Trophoblast cell (in vitro differentiated cells and primary cell): ENCODE data around the gene TBL1X.

Experiments
- DNase-seq, 2 donors: peaks; one replicate each; pipeline ENCODE4 v3.0.0-alpha.2; 2016
- H2AFZ ChIP-seq: 2 replicates; pipeline ENCODE4 v1.6.1; 2013; ENCODE audit warnings: low read length, moderate library complexity, mild to moderate bottlenecking; ENCODE audit not compliant: insufficient read depth, poor library complexity
- H2AK5ac ChIP-seq: 2 replicates; pipeline ENCODE4 v1.6.1; 2013; ENCODE audit warnings: mild to moderate bottlenecking, low read length
- H2BK120ac ChIP-seq: 2 replicates; pipeline ENCODE4 v1.6.1; 2013; ENCODE audit warnings: low read length, mild to moderate bottlenecking, moderate library complexity; ENCODE audit not compliant: insufficient read depth, poor library complexity
- H2BK12ac ChIP-seq: 2 replicates; pipeline ENCODE4 v1.6.1; 2013; ENCODE audit warnings: mild to moderate bottlenecking, low read length, moderate library complexity
- H2BK5ac ChIP-seq: 2 replicates; pipeline ENCODE4 v1.6.1; 2013; ENCODE audit warnings: low read length, low read depth, moderate library complexity, mild to moderate bottlenecking; ENCODE audit not compliant: poor library complexity
- H3K14ac ChIP-seq: 2 replicates; pipeline ENCODE4 v1.6.1; 2013; ENCODE audit warnings: mild to moderate bottlenecking, low read length
- H3K18ac ChIP-seq: 2 replicates; pipeline ENCODE4 v1.6.1; 2013; ENCODE audit warnings: mild to moderate bottlenecking, low read length
- H3K23ac ChIP-seq: 2 replicates; pipeline ENCODE4 v1.6.1; 2013; ENCODE audit warnings: low read length
- H3K27ac ChIP-seq: 2 replicates; pipeline ENCODE4 v1.5.1; 2013; ENCODE audit warnings: low read depth, mild to moderate bottlenecking, inconsistent platforms, low read length, moderate library complexity
- H3K27me3 ChIP-seq: 2 replicates; pipeline ENCODE4 v1.6.1; 2013; ENCODE audit warnings: inconsistent platforms, mild to moderate bottlenecking, low read length, moderate library complexity; ENCODE audit not compliant: insufficient read depth
- H3K36me3 ChIP-seq, 2 experiments: 1 replicate in 1 of 2; 2 replicates in 1 of 2; pipeline ENCODE4 v1.6.1; 2013; ENCODE audit warnings: low read length in 2 of 2, mild to moderate bottlenecking in 2 of 2, moderate library complexity in 1 of 2; ENCODE audit not compliant: insufficient read depth in 2 of 2, control insufficient read depth in 1 of 2
- H3K4ac ChIP-seq: 2 replicates; pipeline ENCODE4 v1.6.1; 2013; ENCODE audit warnings: low read depth, mild to moderate bottlenecking, low read length, moderate library complexity
- H3K4me1 ChIP-seq, 2 experiments: 1 replicate in 1 of 2; 2 replicates in 1 of 2; pipeline ENCODE4 v1.6.1; 2013; ENCODE audit warnings: low read length in 2 of 2, mild to moderate bottlenecking in 2 of 2, moderate library complexity in 1 of 2; ENCODE audit not compliant: insufficient read depth in 2 of 2, control insufficient read depth in 1 of 2
- H3K4me2 ChIP-seq: 2 replicates; pipeline ENCODE4 v1.6.1; 2013; ENCODE audit warnings: inconsistent platforms, mild to moderate bottlenecking, low read length, moderate library complexity
- H3K4me3 ChIP-seq: 2 replicates; pipeline ENCODE4 v1.5.1; 2013; ENCODE audit warnings: mild to moderate bottlenecking, low read depth, low read length, inconsistent platforms
- H3K79me1 ChIP-seq: one replicate; pipeline ENCODE4 v1.6.1; 2013; ENCODE audit warnings: low read length
- H3K79me2 ChIP-seq: 2 replicates; pipeline ENCODE4 v1.6.1; 2013; ENCODE audit warnings: low read length, mild to moderate bottlenecking; ENCODE audit not compliant: control insufficient read depth, insufficient read depth, poor library complexity
- H3K9ac ChIP-seq: 2 replicates; pipeline ENCODE4 v1.6.1; 2013; ENCODE audit warnings: mild to moderate bottlenecking, low read length
- H3K9me3 ChIP-seq: 2 replicates; pipeline ENCODE4 v1.6.1; 2013; ENCODE audit warnings: low read depth, mild to moderate bottlenecking, control low read depth, inconsistent platforms, low read length; ENCODE audit not compliant: insufficient read depth
- H4K12ac ChIP-seq: 2 replicates; pipeline ENCODE4 v1.6.1; 2013; ENCODE audit warnings: low read depth, mild to moderate bottlenecking, low read length, moderate library complexity
- H4K8ac ChIP-seq: 2 replicates; pipeline ENCODE4 v1.6.1; 2013; ENCODE audit warnings: low read depth, mild to moderate bottlenecking, low read length, moderate library complexity
- H4K91ac ChIP-seq: one replicate; pipeline ENCODE4 v1.6.1; 2013; ENCODE audit warnings: low read depth, mild to moderate bottlenecking, low read length, moderate library complexity
- WGBS: extraction: QIAGEN DNeasy Blood & Tissue Kit; methylation state at CpG from one replicate; pipeline ENCODE4 v1.1.7; 2013; ENCODE audit warnings: missing lambda C conversion rate; ENCODE audit not compliant: insufficient read length, insufficient coverage; ENCODE audit errors: extremely low coverage; 5-methylcytosine and 5-hydroxymethylcytosine counted together

TBL1X gene

DNA sequence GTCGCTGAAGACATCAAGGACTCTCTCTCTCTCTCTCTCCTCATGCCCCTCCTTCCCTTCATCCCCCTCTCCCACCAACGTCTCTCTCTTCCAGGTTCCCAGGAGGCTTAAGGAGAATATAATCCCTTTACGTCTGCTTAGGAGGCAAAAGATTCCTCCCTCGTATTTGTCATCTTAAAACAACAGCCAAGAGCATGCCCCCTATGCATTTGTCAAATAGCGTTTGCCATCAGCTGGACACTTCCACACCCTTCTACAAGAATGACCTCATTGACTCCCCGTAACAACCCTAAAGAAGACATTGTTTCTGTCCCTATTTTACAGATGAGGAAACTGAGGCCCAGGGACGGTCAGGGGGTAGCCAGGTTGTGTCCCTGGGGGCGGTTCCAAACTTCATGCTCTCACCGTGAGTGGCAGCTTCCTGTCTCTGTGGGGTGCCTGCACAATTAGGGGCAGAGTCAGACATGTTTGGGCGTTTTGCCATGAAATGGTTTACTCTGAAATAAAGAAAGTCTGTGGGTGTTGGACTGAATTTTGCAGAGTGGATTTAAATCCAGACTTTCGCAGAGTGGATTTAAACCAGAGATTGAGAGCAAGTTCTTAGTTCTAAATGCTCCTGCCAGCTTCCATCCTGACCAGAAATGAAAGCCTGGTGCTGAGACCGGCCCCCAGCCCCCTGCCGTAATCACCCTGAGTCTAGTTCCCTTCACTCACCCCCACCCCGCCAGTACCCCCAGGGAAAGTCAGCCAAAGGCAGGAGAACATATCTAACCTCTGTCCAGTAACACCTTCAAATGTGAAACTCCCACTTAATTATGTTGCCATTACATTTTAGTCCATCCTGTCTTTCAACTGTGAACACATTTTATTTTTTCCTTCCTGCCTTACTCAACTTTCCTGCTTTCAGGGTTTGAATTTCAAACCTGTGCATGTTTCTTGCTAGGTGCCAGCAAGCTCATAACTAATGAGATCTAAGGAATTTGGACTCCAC lies 44.3 kb upstream of the TBL1X start:
- WGBS: no CpG with 5 or more reads among the region's 14 CpGs

DNA sequence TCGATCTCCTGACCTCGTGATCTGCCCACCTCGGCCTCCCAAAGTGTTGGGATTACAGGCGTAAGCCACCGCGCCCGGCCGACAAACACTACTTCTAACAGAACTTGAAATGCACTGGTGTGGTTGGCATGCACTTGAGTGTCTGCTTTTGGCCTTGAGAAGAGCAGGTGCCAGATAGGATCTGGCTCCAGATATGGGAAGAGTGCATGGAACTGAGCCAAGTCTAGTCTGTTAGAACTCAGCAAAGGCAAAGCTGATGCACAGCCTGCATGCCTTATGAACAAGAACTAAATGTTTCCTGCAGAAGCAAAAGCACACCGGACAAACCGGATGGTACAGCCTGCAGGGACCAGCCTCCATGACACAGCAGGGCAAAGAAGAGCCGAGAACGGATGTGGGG lies 35.1 kb upstream of the TBL1X start:
- H3K4me3 ChIP-seq: no peak overlapping the region
- no CpG with 5 or more reads among the region's 12 CpGs for WGBS
- H3K4me1 ChIP-seq: peaks cover 0 to 2% of the 10 kb centered on the region in 2 experiments
- no peak overlapping the region for H3K23ac ChIP-seq
- no peak overlapping the region for H3K18ac ChIP-seq
- H2BK120ac ChIP-seq: no peak overlapping the region
- H3K79me2 ChIP-seq: no peaks in the 10 kb centered on the region
- H2BK12ac ChIP-seq: no peak overlapping the region
- no peaks in the 10 kb centered on the region for H3K9me3 ChIP-seq
- no peak overlapping the region for H3K4me2 ChIP-seq
- H3K9ac ChIP-seq: no peak overlapping the region
- H4K8ac ChIP-seq: no peak overlapping the region
- no peak overlapping the region for H3K14ac ChIP-seq
- H3K27ac ChIP-seq: no peak overlapping the region
- H3K36me3 ChIP-seq: no peaks in the 10 kb centered on the region
- no peak overlapping the region for H2AK5ac ChIP-seq
- peak; percentile 88 to 89 for DNase-seq
- no peaks in the 10 kb centered on the region for H3K79me1 ChIP-seq
- no peak overlapping the region for H3K4ac ChIP-seq
- H3K27me3 ChIP-seq: no peaks in the 10 kb centered on the region
- no peak overlapping the region for H2AFZ ChIP-seq
- H4K91ac ChIP-seq: no peak overlapping the region
- H2BK5ac ChIP-seq: no peak overlapping the region
- H4K12ac ChIP-seq: no peak overlapping the region

More for the DNA sequence above, 44.3 kb upstream of the TBL1X start:
- Histone ChIP-seq H3K79me2 (no peaks in the 10 kb centered on the region), H4K91ac (peak overlapping the region; percentile 17), H3K14ac (no peak overlapping the region), H3K4me1 (no peaks in the 10 kb centered on the region), H3K4me3 (no peak overlapping the region), H2AFZ (no peak overlapping the region), H2BK5ac (no peak overlapping the region), H3K27ac (no peak overlapping the region), H4K8ac (no peak overlapping the region), H3K79me1 (no peaks in the 10 kb centered on the region), H2BK12ac (no peak overlapping the region), H2BK120ac (no peak overlapping the region), H3K9me3 (no peaks in the 10 kb centered on the region), H3K4me2 (no peak overlapping the region), H3K27me3 (no peaks in the 10 kb centered on the region), H4K12ac (no peak overlapping the region), H3K36me3 (no peaks in the 10 kb centered on the region), H3K23ac (no peak overlapping the region), H3K9ac (no peak overlapping the region), H3K18ac (no peak overlapping the region), H2AK5ac (no peak overlapping the region), H3K4ac (no peak overlapping the region)
- peak in 1 of 2 donors; percentile 43 for DNase-seq

DNA sequence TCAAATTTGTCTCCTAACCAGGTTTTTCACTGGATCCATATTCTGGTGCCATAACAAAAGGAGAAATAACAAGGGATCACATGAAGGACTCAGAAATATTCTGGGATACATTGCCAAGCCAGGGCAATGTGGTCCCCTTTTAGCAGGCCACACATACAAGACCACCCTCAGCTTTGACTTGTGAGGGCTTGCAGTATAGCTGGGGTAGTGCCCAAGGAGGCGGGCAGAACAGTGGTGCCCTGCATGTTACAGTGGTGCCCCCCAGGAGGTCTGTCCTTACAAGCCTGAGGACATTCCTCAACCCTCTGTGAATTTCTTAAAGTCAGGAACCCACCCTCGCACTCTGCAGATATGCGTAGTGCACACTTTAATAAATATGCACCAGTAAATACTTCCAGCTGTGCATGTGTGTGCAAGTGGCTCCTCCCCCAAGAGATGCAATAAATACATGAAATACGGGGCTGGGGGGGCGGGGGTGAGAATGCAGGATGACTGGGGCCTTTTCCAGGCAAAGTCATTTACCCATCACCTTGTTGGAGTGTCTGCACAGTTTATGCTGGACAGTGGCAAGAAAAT lies 34.4 kb upstream of the TBL1X start:
- no peak overlapping the region for H2BK5ac ChIP-seq
- no peak overlapping the region for H3K4me2 ChIP-seq
- no peaks in the 10 kb centered on the region for H3K36me3 ChIP-seq
- H4K91ac ChIP-seq: no peak overlapping the region
- no peak overlapping the region for H2BK12ac ChIP-seq
- no peak overlapping the region for H3K14ac ChIP-seq
- no peaks in the 10 kb centered on the region for H3K79me2 ChIP-seq
- H3K4me1 ChIP-seq: peaks cover 0 to 2% of the 10 kb centered on the region in 2 experiments
- no peak overlapping the region for H3K18ac ChIP-seq
- no peak for DNase-seq
- H3K27ac ChIP-seq: no peak overlapping the region
- H3K4me3 ChIP-seq: no peak overlapping the region
- H3K9me3 ChIP-seq: no peaks in the 10 kb centered on the region
- no peak overlapping the region for H3K4ac ChIP-seq
- H2AK5ac ChIP-seq: no peak overlapping the region
- WGBS: no CpG with 5 or more reads among the region's 5 CpGs
- H3K79me1 ChIP-seq: no peaks in the 10 kb centered on the region
- no peak overlapping the region for H3K9ac ChIP-seq
- H4K12ac ChIP-seq: no peak overlapping the region
- no peak overlapping the region for H2AFZ ChIP-seq
- no peaks in the 10 kb centered on the region for H3K27me3 ChIP-seq
- H3K23ac ChIP-seq: no peak overlapping the region
- H2BK120ac ChIP-seq: no peak overlapping the region
- no peak overlapping the region for H4K8ac ChIP-seq

DNA sequence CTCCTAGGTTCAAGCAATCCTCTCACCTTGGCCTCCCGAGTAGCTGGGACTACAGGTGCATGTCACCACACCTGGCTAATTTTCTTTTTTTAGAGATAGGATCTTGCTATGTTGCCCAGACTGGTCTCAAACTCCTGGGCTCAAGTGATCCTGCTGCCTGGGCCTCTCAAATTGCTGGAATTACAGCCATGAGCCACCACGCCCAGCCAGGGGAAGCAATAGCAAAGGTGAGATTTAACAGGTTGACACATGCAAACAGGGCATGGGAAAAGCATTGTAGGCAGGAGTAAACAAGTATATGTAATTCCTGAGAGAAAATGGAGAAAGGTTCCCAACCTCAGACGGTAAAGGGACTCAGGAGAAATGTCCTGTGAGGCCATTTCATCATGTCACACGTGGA lies 33.6 kb upstream of the TBL1X start:
- Histone ChIP-seq H3K23ac (no peak overlapping the region), H3K4me2 (no peak overlapping the region), H2BK120ac (no peak overlapping the region), H3K79me1 (no peaks in the 10 kb centered on the region), H2AFZ (no peak overlapping the region), H4K12ac (no peak overlapping the region), H3K27me3 (no peaks in the 10 kb centered on the region), H3K9me3 (no peaks in the 10 kb centered on the region), H2AK5ac (no peak overlapping the region), H4K8ac (no peak overlapping the region), H3K4ac (no peak overlapping the region), H2BK5ac (no peak overlapping the region), H3K4me3 (no peak overlapping the region), H3K14ac (no peak overlapping the region), H3K9ac (no peak overlapping the region), H3K27ac (no peak overlapping the region), H3K18ac (no peak overlapping the region), H3K36me3 (no peaks in the 10 kb centered on the region), H3K79me2 (no peaks in the 10 kb centered on the region), H2BK12ac (no peak overlapping the region), H4K91ac (no peak overlapping the region), H3K4me1 (peaks cover 0 to 2% of the 10 kb centered on the region in 2 experiments)
- peak; percentile 77 to 80 for DNase-seq
- WGBS: no CpG with 5 or more reads among the region's 4 CpGs
